Hindlimb muscle (tissue), 1 donor: ENCODE measurements around the gene LAMA2. TPM values are rescaled to one million over a fixed set of nuclear protein-coding genes. Genes with fewer than 3 reads are reported as not detected.
"Not testable (repeated sequence)": the region's sequence is repeated elsewhere in the genome, so short reads cannot be mapped to it uniquely, and the experiment has no call there.

ENCODE experiments used
- DNase-seq: peaks from one replicate; pipeline ENCODE4 v3.0.0-alpha.2; 2013
- polyA plus RNA-seq: library from polyadenylated mRNA; unstranded; fragments of 120-200 nt; gene quantifications from one replicate; pipeline ENCODE4 v1.2.1, GENCODE V29; 2013; ENCODE audit not compliant: insufficient read length

LAMA2 gene
- polyA plus RNA-seq, 1 donor, result 130 TPM

- DNase-seq, result no peak
Measured at GRCh38 chr6:129130959-129131681, 248.2 kb downstream of the LAMA2 start.

- peak; percentile 70 for DNase-seq
Measured at GRCh38 chr6:129133770-129134192, 250.8 kb downstream of the LAMA2 start.

GRCh38 chr6:129134535-129134934 is 251.6 kb downstream of the LAMA2 start:
- no peak for DNase-seq

GRCh38 chr6:129135451-129135850 is 252.5 kb downstream of the LAMA2 start:
- DNase-seq, result no peak

GRCh38 chr6:129136751-129137150 is 253.8 kb downstream of the LAMA2 start:
- DNase-seq, result no peak

- DNase-seq, result no peak
Measured at GRCh38 chr6:129138739-129139405, 255.9 kb downstream of the LAMA2 start.

- peak; percentile 83 for DNase-seq
Measured at GRCh38 chr6:129140526-129140925, 257.6 kb downstream of the LAMA2 start.

- DNase-seq, result peak; percentile 47
Measured at GRCh38 chr6:129141499-129141898, 258.6 kb downstream of the LAMA2 start.

GRCh38 chr6:129146902-129147301 is 264.0 kb downstream of the LAMA2 start:
- DNase-seq, result no peak

- DNase-seq, result no peak
Measured at GRCh38 chr6:129150507-129150906, 267.6 kb downstream of the LAMA2 start.

GRCh38 chr6:129153257-129153656 is 270.3 kb downstream of the LAMA2 start:
- DNase-seq, result no peak

- DNase-seq, result not testable (repeated sequence)
Measured at GRCh38 chr6:129159242-129159641, 276.3 kb downstream of the LAMA2 start.

GRCh38 chr6:129162605-129163004 is 279.7 kb downstream of the LAMA2 start:
- no peak for DNase-seq

- DNase-seq, result no peak
Measured at GRCh38 chr6:129163551-129163950, 280.6 kb downstream of the LAMA2 start.

- no peak for DNase-seq
Measured at GRCh38 chr6:129164032-129164431, 281.1 kb downstream of the LAMA2 start.

- DNase-seq, result not testable (repeated sequence)
Measured at GRCh38 chr6:129172279-129172995, 289.5 kb downstream of the LAMA2 start.

- no peak for DNase-seq
Measured at GRCh38 chr6:129175066-129175465, 292.1 kb downstream of the LAMA2 start.

- DNase-seq, result no peak
Measured at GRCh38 chr6:129177801-129178200, 294.9 kb downstream of the LAMA2 start.

- DNase-seq, result no peak
Measured at GRCh38 chr6:129179283-129179682, 296.3 kb downstream of the LAMA2 start.

GRCh38 chr6:129181001-129181400 is 298.1 kb downstream of the LAMA2 start:
- DNase-seq, result no peak

- DNase-seq, result no peak
Measured at GRCh38 chr6:129183187-129183591, 300.3 kb downstream of the LAMA2 start.

GRCh38 chr6:129183681-129184301 is 300.9 kb downstream of the LAMA2 start:
- DNase-seq, result no peak

GRCh38 chr6:129184324-129184723 is 301.4 kb downstream of the LAMA2 start:
- no peak for DNase-seq
